ENCODE measurements around the gene DENND5B.

DENND5B gene

DNA sequence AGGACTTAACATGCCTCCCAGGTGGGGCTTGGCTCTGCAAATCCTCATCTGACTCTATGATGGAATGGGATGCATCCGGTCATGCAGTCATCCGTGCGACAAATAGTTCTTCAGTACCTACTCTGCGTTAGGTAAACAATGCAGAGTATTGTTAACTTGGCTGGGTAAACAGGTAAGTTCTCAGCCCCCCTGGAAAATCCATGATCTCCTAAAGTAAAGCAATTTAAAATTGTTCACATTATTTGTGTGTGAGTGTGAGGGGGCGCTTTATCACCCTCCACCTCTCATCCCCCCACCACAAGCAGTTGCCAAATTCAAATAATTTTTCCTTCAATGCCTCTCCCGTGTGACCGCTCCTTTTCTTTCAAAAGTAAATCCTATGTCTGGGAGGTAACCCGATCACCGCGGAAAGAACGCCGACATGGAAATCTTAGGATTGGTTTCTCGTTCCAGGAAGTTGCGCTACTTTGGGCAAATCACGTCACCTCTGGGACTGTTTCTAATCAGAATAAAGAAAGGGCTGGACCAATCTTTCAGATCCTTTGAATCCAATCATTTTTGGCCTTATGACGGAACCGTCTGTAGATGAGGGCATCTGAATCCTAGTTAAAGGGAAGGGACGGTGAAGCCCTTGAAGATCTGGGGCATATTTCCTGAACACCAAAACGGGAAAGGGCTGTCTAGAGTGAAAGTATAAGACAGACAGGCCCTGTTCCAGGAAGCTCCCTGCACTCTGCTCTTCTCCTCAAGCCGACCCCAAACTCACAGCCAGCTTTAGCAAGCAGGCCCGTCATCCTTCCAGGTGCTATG, 221.0 kb downstream of the DENND5B start:
- no peak for DNase-seq

DNA sequence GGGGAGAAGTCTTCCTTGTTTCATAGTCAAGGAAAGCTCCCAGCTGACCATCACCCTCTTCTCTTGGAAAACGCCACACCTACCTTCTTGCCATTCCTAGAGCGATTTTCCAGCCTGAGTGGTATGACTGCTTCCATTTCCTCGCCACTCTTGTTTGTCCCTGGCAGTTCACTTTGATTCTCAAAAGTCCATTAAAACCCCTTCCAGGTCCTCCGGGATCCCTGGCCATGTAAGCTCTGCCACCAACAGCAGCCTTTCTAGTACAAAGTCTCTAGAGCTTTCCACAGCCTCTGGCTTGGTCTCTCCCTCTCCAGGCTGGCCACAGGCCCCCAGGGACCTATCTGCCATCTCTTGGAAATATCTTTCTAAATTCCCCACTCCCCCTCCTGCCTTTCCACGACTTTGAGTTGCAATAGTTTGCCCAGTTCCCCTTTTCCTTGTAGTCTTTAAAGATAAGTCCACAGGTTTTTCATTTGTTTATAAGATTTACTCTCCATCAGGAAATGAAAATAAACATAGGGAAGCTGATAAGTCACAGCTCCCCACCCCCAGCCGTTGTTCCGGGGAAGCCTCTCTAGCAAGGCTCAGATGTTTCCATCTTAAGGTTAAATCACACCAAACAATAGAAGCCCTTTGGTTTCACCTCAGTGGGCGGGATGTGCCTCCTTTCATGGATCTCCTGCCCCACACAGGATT, 222.1 kb downstream of the DENND5B start:
- DNase-seq = no peak

DNA sequence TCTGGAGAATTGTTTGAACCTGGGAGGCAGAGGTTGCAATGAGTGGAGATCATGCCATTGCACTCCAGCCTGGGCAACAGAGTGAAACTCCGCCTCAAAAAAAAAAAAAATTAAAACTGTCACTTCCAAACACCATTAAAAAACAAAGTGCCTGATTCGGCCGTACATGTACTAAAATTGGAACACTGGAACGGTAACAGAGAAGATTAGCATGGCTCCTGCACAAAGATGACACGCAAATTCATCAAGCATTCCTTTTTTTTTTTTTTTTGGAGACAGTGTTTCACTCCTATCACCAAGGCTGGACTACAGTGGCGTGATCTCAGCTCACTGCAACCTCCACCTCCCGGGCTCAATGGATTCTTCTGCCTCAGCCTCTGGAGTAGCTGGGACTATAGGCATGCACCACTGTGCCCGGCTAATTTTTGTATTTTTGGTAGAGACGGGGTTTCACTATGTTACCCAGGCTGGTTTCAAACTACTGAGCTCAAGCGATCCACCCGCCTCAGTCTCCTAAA, 224.8 kb downstream of the DENND5B start:
- no peak for DNase-seq

DNA sequence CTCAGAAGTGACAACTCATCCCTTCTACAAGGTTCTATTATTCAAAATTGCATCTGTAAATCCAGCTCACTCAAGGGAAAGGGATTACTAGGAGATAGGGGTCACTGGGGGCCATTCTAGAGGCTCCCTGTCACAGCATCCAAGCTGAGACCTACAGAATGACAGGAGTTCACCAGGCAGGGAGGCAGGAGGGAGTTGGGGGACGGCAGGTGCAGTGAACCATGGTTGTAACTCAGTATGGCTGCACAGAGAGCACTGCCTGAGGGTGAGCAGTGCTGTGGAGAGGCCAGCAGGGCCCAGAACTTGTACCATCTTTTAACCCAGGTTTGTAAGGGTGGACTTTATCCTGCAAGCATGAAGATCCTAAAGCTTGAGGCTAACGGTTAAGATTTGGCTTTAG, 227.1 kb downstream of the DENND5B start:
- DNase-seq = no peak

DNA sequence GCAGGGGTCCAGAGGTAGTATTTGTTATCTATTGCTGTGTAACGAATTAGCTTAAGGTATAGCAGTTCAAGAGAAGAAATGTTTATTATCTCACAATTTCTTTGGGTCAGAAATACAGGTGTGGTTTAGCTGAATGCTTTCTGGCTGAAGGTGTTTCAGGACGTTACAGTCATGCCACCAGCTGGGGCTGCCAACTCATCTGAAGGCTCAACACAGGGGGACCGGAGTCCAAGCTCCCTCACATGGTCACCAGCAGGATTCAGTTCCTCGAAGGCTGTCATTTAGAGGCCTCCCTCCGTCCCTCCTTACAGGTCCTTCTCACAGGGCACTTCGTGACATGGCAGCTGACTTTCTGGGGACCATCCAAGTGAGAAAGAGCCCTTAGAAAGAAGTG, 227.5 kb downstream of the DENND5B start:
- peak in 1 of 14 donors; percentile 22 for DNase-seq

DNA sequence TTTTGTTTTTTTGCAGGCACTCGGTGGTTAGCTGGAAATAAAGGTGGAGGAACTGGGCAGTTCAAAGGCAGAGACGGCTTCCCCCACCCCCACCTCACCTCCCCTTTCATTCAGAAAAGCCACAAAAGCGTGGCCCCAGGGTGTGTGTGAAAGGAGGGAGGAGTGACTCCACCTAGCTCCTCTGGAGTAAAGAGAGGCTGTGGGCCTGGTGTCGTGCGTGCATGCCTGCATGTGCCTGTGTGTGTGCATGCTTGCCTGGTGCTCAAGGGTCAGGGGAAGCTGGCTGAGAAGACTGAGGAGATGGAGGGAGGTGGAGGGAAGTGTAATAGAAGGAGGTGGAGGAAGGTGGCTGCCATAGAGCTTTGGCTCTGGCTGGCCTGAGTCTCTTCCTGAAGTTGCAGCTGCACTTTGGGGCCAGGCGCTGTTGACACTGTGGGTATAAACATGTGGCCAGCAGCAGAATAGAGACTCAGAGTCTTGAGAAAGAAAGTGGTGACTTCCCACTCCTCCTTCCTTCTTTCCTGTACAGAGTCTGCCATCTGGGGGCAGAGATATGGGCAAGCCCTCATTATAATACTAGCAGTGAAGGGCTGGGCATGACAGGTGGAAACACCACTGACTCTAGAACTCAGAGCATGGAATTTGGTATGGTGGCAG, 228.0 kb downstream of the DENND5B start:
- DNase-seq = peak in 5 of 14 donors; percentile 3 to 44 (median 8)

DNA sequence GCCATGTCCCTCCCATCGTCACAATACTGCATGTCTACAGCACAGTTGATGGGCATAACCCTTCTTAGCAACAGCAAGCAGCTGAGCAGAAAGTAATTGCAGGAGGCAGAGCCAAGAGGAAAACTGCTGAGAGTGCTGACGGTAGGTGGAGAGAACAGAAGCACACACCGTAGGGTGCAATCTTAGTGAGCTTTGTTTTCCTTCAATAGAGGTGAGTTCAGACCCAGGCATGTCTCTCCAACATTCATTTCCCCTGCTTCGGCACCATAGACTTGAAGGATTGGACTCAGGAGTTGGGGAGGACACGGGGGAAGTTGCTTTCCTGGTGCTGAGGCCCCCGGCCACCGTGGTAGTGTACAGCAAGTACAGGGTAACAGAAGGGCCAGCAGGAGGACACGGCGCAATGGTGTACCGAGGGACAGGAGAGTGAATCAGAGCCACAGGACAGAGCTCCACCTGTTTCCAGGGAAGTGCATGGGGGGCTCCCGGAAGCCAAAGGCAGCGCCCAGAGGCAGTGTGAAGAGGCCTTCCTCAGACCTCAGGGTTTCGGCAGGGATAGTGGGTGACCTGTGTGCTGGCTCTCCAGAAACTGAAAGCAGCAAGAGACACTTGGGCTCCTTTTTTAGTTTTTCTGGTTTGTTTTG, 228.7 kb downstream of the DENND5B start:
- DNase-seq = peak in 3 of 14 donors; percentile 4 to 95 (median 25)

DNA sequence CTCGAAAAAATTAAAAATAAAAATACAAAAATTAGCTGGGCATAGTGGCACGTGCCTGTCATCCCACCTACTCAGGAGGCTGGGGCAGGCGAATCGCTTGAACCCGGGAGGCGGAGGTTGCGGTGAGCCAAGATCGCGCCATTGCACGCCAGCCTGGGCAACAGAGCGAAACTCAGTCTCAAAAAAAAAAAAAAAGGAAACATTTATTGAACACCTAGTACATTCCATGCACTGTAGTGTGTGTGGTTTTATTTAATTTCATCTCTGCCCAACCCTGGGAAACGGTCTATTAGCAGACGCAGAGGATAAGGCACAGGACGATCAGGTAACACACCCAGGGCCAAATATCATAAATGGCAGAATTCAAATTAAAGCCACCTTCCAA, 229.2 kb downstream of the DENND5B start:
- no peak for DNase-seq

DNA sequence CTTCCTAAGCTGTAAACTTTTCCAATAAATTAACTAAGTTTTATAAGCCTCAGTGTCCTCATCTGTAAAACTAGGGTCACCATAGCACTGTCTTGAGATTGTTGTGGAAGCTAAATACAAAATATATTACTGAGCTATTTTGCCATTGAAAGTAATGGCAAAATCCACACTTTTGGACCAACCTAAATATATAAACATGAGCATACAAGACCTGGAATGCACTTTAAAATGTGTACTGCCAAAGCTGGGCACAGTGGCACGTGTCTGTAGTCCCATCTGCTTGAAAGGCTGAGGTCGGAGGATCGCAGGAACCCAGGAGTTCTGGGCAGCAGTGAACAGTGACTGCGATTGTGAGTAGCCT, 235.2 kb downstream of the DENND5B start:
- no peak for DNase-seq

DNA sequence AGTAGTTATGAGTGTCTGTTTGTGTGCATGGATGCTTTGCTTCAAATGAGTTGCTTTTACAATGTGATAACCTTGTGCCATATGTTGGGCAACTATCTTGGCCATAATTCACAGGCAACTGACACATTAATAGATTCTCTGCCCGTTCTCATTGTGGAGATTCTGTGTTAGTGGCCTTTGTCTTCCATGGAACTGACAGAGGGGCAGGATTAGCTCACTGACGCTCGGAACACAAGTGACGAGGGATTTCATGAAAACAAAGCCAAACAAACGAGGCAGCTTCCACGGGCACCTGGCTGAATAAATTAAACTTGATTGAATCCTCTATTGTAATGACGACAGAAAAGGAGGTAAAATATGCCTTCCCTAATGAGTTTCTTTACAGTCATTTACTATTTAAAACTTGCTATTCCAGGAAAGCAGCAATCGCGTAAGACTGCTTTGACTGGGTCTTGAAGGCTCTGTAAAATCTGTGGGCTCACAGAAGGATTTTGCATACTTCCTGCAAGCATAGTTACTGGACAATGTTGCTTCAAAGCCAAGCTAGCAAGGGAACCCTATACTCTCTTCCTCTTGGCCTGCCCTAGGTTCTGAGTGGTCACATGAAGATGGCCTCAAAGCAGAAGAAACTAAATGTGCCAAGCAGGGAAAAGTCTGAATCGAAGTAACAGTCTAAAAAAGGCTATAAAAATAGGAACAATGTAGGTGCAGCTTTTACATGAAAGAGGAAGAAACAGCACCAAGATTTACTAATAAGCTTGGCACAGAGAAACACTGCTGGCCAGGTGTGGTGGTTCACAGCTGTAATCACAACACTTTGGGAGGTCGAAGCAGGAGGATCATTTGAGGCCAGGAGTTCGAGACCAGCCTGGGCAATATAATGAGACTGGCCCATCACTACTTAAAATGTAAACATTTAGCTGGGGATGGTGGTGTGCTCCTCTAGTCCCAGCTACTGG, 236.9 kb downstream of the DENND5B start:
- DNase-seq = peak in 7 of 14 donors; percentile 11 to 81 (median 20)

DNA sequence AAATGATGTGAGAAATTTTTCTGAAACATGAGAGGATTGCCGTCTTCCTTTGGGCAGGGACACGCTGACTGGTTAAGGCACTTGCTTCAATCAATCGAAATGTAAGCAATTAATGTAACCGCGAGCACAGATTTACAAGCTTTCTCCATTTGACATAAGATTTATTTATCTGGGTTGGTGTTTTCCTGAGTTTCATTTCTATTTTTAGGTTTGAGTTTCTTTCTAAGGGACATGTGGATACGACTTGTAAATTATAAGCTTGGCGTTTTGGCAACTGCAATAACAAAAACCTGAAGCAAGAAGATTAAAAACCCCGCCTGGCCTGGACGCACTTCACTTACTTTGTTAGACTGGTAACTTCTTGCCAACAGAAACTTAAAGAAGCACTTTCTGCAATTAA, 244.7 kb downstream of the DENND5B start:
- no peak for DNase-seq

DNA sequence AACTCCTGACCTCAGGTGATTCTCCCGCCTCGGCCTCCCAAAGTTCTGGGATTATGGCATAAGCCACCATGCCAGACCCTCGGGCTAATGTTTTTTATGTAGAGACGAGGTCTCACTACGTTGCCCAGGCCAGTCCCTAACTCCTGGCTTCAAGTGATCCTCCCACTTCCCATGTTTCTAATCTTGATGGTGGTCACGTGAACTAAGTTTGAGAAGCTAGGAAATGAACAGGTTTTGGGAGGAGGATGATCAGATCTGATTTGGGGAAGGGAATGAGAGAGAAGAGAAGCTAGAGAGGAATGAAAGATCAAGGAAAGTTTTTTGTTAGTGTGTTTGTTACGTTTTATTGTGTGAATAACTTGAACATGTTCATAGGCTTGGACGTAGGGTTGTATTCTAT, 247.8 kb downstream of the DENND5B start:
- DNase-seq = no peak

DNA sequence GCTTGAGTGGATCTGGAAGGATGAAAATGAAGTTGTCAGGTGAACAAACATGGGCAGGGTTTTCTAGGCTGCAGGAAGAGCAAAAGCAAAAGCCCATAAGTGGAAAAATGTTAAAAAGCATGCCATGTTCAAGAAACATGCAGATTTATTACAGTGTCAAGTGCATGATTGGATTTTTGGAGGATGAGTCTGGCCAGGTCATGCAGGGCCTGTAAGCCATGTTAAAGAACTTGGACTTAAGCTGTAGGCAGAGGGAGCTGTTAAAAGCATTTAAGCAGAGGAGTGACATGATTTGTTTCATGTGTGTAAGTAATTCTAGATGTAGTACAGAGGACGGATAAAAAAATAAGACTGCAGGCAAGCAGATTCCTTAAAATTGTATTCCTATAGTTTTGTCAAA, 248.7 kb downstream of the DENND5B start:
- no peak for DNase-seq

DNA sequence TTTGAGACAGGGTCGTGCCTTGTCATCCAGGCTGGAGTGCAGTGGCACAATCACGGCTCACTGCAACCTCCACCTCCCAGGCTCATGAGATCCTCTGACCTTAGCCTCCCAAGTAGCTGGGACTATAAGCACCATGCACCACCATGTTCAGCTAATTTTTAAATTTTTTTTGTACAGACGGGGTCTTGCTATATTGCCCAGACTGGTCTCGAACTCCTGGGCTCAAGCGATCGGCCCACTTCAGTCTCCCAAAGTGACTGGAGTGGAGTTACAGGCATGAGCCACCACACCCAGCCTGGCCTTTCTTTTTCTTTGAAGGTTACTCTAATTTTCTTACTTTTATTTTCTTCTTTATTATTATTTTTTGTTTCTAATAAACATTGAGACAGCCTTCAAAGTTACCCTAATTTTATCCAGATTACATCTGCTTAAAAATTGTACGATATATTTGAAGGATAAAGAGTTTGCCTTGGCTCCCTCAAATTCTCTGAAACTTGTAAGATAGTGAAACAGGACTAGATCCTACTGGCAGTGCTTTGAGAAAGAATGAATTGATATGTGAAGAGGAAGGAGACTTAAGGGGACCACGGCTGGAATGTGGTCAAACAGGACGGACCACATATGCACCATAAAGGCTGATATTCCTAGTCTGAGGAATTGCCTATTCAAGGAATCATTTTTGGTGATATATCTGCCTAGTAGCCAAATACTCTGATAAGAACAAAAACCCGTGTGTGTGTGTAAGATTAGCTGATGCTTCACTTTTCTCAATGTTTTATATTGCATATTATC, 250.9 kb downstream of the DENND5B start:
- no peak for DNase-seq

DNA sequence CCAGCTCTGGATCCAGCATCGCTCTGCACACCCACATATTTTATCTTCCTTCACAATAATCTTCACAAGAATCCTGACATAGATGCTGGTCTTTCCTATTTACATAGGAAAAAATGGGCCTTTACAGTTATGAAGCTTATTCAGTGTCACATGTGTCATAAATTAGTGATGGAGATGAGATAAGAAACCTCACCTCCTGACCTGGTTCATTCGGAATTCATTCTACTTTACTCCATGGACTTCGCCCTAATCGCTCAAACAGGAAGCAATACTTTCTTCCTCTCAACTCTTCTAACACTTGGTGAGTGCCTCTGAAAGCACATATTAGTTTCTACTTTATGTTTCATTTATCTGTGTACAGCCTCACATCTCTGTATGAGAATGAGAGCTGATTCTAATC, 253.0 kb downstream of the DENND5B start:
- no peak for DNase-seq

Data from C1 segment of cervical spinal cord (tissue), 14 donors.